ENCODE measurements around the gene SPINT4. TPM values are rescaled to one million over a fixed set of nuclear protein-coding genes. Genes with fewer than 3 reads are reported as not detected.
"Not testable (repeated sequence)": the region's sequence is repeated elsewhere in the genome, so short reads cannot be mapped to it uniquely, and the experiment has no call there.

The SPINT4 gene
- total RNA-seq (not detected), polyA plus RNA-seq (ENCODE audit: insufficient read length in 2 of 2) (not detected)
- long read RNA-seq, donor 1: 0 reads
- long read RNA-seq, donor 2: 0 reads
- long read RNA-seq, donor 3: 0 reads
- long read RNA-seq, donor 4: 0 reads

DNA sequence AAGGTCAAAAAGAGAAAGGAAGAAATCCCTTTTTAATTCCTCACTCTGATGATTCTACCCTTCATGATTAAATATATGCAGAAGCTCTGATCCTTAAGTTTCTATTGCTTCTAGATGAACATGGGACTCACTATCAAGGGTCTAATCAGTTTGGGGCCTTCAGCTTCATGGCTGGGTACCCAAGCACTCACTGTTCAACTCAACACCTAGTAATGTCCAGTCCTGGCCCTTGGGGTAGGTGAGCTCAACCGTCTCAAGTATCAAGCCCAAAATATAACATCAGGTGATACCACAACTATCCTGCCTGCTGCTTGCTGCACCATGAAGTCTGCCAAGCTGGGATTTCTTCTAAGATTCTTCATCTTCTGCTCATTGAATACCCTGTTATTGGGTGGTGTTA is at the start of gene SPINT4:
Gene SPINT4 (plus strand): TSS at position 301 of the 400 bp plus-strand sequence. CDS start 21 bp downstream, at position 322.
- no CpG with 5 or more reads among the region's 1 CpG for WGBS (ENCODE audit: insufficient coverage)
- Histone ChIP-seq H3K27ac (ENCODE audit: low read depth, low read length) (no peak within 1 kb of the TSS), H3K9me3 (ENCODE audit: control insufficient read depth, insufficient read depth, low read length) (no peaks in the 10 kb centered on the region), H3K4me1 (ENCODE audit: control insufficient read depth, insufficient read depth, low read length) (no peaks in the 10 kb centered on the region), H3K27me3 (ENCODE audit: control insufficient read depth, insufficient read depth, low read length) (no peaks in the 10 kb centered on the region), H3K4me3 (ENCODE audit: low read depth, low read length) (no peak within 1 kb of the TSS), H3K36me3 (ENCODE audit: control insufficient read depth, insufficient read depth, low read length) (no peaks in the 10 kb centered on the region)
- DNase-seq (ENCODE audit: low read depth in 4 of 6, low spot score in 6 of 6): no peak

- H3K27me3 ChIP-seq (ENCODE audit: control insufficient read depth, insufficient read depth, low read length): no peaks in the 10 kb centered on the region
- DNase-seq (ENCODE audit: low read depth in 4 of 6, low spot score in 6 of 6): no peak
- H3K4me3 ChIP-seq (ENCODE audit: low read depth, low read length): no peak overlapping the region
- no peaks in the 10 kb centered on the region for H3K36me3 ChIP-seq (ENCODE audit: control insufficient read depth, insufficient read depth, low read length)
- no peaks in the 10 kb centered on the region for H3K4me1 ChIP-seq (ENCODE audit: control insufficient read depth, insufficient read depth, low read length)
- H3K27ac ChIP-seq (ENCODE audit: low read depth, low read length): no peak overlapping the region
- H3K9me3 ChIP-seq (ENCODE audit: control insufficient read depth, insufficient read depth, low read length): no peaks in the 10 kb centered on the region
These were observed 49.4 kb upstream of the SPINT4 start for GRCh38 chr20:45672765-45673164.

DNA sequence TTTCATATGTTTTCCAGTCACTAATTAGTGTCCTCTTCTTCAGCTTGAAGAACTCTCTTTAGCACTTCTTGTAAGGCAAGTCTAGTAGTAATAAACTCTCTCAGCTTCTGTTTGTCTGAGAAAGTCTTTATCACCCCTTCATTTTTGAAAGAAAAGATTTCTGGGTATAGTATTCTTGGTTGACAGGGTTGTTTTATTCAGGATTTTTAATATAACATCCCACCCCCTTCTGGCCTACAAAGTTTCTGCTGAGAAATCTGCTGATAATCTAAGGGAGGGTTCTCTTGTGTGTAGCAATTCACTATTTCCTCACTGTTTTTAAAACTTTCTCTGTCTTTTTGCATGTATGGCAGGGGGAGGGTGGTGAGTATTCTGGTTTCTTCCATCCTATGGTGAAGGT is 42.5 kb upstream of the SPINT4 start:
- no peak for DNase-seq (ENCODE audit: low read depth in 4 of 6, low spot score in 6 of 6)
- H3K4me1 ChIP-seq (ENCODE audit: control insufficient read depth, insufficient read depth, low read length): no peaks in the 10 kb centered on the region
- H3K27ac ChIP-seq (ENCODE audit: low read depth, low read length): no peak overlapping the region
- H3K9me3 ChIP-seq (ENCODE audit: control insufficient read depth, insufficient read depth, low read length): no peaks in the 10 kb centered on the region
- no peaks in the 10 kb centered on the region for H3K27me3 ChIP-seq (ENCODE audit: control insufficient read depth, insufficient read depth, low read length)
- H3K36me3 ChIP-seq (ENCODE audit: control insufficient read depth, insufficient read depth, low read length): no peaks in the 10 kb centered on the region
- no peak overlapping the region for H3K4me3 ChIP-seq (ENCODE audit: low read depth, low read length)

DNA sequence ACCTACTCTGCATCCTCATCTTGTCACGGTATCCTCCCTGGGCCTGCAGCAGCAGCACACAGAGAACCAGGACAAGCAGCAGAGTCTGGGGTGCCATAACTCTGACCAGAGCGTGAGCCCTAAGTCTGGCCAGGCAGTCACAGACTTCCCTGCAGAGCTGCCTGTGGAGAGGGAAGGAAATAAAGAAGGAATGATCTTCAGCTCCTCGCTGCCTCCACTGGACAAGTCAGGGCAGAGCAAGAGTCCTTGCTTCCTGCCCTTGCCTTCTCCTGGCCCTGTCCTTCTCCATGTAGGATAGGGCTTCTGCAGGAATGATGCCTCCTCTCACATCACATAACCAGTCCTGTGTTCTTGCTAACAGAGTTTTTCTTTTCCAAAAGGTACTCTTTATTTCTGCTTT is 36.3 kb upstream of the SPINT4 start:
- no peak for DNase-seq (ENCODE audit: low read depth in 4 of 6, low spot score in 6 of 6)

DNA sequence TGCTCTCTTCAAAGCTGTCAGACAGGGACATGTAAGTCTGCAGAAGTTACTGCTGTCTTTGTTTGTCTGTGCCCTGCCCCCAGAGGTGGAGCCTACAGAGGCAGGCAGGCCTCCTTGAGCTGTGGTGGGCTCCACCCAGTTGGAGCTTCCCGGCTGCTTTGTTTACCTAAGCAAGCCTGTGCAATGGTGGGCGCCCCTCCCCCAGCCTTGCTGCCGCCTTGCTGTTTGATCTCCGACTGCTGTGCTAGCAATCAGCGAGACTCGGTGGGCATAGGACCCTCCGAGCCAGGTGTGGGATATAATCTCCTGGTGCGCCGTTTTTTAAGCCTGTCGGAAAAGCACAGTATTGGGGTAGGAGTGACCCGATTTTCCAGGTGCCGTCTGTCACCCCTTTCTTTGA is 28.8 kb upstream of the SPINT4 start:
- not testable (repeated sequence) for H3K9me3 ChIP-seq (ENCODE audit: control insufficient read depth, insufficient read depth, low read length); H3K4me3 ChIP-seq (ENCODE audit: low read depth, low read length); H3K27ac ChIP-seq (ENCODE audit: low read depth, low read length); H3K36me3 ChIP-seq (ENCODE audit: control insufficient read depth, insufficient read depth, low read length); H3K27me3 ChIP-seq (ENCODE audit: control insufficient read depth, insufficient read depth, low read length); H3K4me1 ChIP-seq (ENCODE audit: control insufficient read depth, insufficient read depth, low read length); DNase-seq (ENCODE audit: low read depth in 4 of 6, low spot score in 6 of 6)
- 77% methylated on average over 6 of the region's 12 CpGs for WGBS (ENCODE audit: insufficient coverage)

More for the DNA sequence above, 36.3 kb upstream of the SPINT4 start:
- Histone ChIP-seq H3K4me3 (ENCODE audit: low read depth, low read length) (no peak overlapping the region), H3K4me1 (ENCODE audit: control insufficient read depth, insufficient read depth, low read length) (no peaks in the 10 kb centered on the region), H3K27me3 (ENCODE audit: control insufficient read depth, insufficient read depth, low read length) (no peaks in the 10 kb centered on the region), H3K9me3 (ENCODE audit: control insufficient read depth, insufficient read depth, low read length) (no peaks in the 10 kb centered on the region), H3K27ac (ENCODE audit: low read depth, low read length) (no peak overlapping the region), H3K36me3 (ENCODE audit: control insufficient read depth, insufficient read depth, low read length) (no peaks in the 10 kb centered on the region)
- WGBS (ENCODE audit: insufficient coverage): 72% methylated on average over 3 of the region's 3 CpGs

GRCh38 chr20:45695496-45695895 is 26.7 kb upstream of the SPINT4 start:
- Histone ChIP-seq H3K27ac (ENCODE audit: low read depth, low read length) (no peak overlapping the region), H3K9me3 (ENCODE audit: control insufficient read depth, insufficient read depth, low read length) (no peaks in the 10 kb centered on the region), H3K36me3 (ENCODE audit: control insufficient read depth, insufficient read depth, low read length) (no peaks in the 10 kb centered on the region), H3K4me3 (ENCODE audit: low read depth, low read length) (no peak overlapping the region), H3K27me3 (ENCODE audit: control insufficient read depth, insufficient read depth, low read length) (no peaks in the 10 kb centered on the region), H3K4me1 (ENCODE audit: control insufficient read depth, insufficient read depth, low read length) (no peaks in the 10 kb centered on the region)
- no peak for DNase-seq (ENCODE audit: low read depth in 4 of 6, low spot score in 6 of 6)
- WGBS (ENCODE audit: insufficient coverage): no CpG with 5 or more reads among the region's 2 CpGs

- Histone ChIP-seq H3K36me3 (ENCODE audit: control insufficient read depth, insufficient read depth, low read length) (no peaks in the 10 kb centered on the region), H3K27me3 (ENCODE audit: control insufficient read depth, insufficient read depth, low read length) (no peaks in the 10 kb centered on the region), H3K9me3 (ENCODE audit: control insufficient read depth, insufficient read depth, low read length) (no peaks in the 10 kb centered on the region), H3K27ac (ENCODE audit: low read depth, low read length) (no peak overlapping the region), H3K4me1 (ENCODE audit: control insufficient read depth, insufficient read depth, low read length) (no peaks in the 10 kb centered on the region), H3K4me3 (ENCODE audit: low read depth, low read length) (no peak overlapping the region)
- DNase-seq (ENCODE audit: low read depth in 4 of 6, low spot score in 6 of 6): no peak
- no CpG with 5 or more reads among the region's 4 CpGs for WGBS (ENCODE audit: insufficient coverage)
These were observed 21.0 kb upstream of the SPINT4 start for GRCh38 chr20:45701104-45701503.

DNA sequence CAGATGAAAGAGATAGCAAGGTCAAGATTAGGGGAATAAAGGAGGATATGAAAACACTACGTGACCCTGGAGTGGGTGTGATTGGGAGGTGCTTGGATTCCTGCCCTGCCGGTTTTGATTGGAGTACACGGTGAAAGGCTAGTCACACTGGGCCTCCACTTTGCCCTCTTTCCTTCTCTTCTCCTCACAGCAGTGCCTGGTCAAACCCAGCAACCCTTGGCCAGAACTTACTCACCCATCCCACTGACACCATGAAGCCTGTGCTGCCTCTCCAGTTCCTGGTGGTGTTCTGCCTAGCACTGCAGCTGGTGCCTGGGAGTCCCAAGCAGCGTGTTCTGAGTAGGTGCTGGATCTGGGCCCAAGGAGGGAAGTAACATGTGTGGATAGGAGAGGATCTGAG is 20.3 kb upstream of the SPINT4 start, which contains the start of gene WFDC13:
Gene WFDC13 (plus strand): TSS at position 166 of the 400 bp plus-strand sequence. CDS start 86 bp downstream, at position 252.
- no peak for DNase-seq (ENCODE audit: low read depth in 4 of 6, low spot score in 6 of 6)

DNA sequence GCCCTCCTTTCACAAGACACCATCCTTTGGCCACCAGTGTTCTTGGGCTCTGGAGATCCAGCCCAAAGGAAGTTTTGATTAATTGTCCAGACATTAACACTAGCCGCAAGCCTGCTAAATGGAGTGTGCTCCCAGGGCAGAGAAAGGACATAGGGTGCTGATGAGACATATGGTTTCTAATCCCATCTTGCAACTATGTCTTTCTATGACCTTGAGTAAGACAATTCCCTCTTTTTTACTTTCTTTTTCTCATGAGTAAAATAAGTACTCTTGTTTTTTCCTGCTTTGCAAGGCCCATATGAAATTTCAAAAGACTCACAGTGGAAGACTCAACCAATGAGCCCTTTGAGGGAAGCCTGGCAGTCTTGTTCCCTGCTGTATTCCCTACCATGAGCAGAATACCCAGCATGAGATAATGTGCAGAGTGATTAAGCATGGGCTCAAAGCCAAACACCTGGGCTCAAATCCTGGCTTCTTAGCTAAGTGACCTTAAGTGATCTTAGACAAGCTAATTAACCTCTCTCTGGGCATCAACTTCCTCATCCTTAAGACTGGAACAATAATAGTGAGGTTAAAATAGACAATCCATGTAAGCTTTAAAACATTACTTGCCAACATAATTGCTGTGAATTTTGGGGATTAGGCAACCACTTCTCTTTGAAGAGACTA is 17.0 kb upstream of the SPINT4 start, which contains the start of gene WFDC10B:
Gene WFDC10B (minus strand): TSS at position 51 of the 669 bp plus-strand sequence. CDS start 19,027 bp downstream, outside the sequence.
- Histone ChIP-seq H3K27ac (ENCODE audit: low read depth, low read length) (no peak within 1 kb of the TSS), H3K4me1 (ENCODE audit: control insufficient read depth, insufficient read depth, low read length) (no peaks in the 10 kb centered on the region), H3K9me3 (ENCODE audit: control insufficient read depth, insufficient read depth, low read length) (no peaks in the 10 kb centered on the region), H3K36me3 (ENCODE audit: control insufficient read depth, insufficient read depth, low read length) (no peaks in the 10 kb centered on the region), H3K4me3 (ENCODE audit: low read depth, low read length) (no peak within 1 kb of the TSS), H3K27me3 (ENCODE audit: control insufficient read depth, insufficient read depth, low read length) (no peaks in the 10 kb centered on the region)
- peak in 3 of 6 donors; percentile 2 to 16 (median 12) for DNase-seq (ENCODE audit: low read depth in 4 of 6, low spot score in 6 of 6)
- WGBS (ENCODE audit: insufficient coverage): no CpG with 5 or more reads among the region's 1 CpG

More for the DNA sequence above, 20.3 kb upstream of the SPINT4 start, which contains the start of gene WFDC13:
- Histone ChIP-seq H3K4me1 (ENCODE audit: control insufficient read depth, insufficient read depth, low read length) (no peaks in the 10 kb centered on the region), H3K9me3 (ENCODE audit: control insufficient read depth, insufficient read depth, low read length) (no peaks in the 10 kb centered on the region), H3K4me3 (ENCODE audit: low read depth, low read length) (no peak within 1 kb of the TSS), H3K27me3 (ENCODE audit: control insufficient read depth, insufficient read depth, low read length) (no peaks in the 10 kb centered on the region), H3K27ac (ENCODE audit: low read depth, low read length) (no peak within 1 kb of the TSS), H3K36me3 (ENCODE audit: control insufficient read depth, insufficient read depth, low read length) (no peaks in the 10 kb centered on the region)
- 85% methylated on average over 1 of the region's 4 CpGs for WGBS (ENCODE audit: insufficient coverage)

DNA sequence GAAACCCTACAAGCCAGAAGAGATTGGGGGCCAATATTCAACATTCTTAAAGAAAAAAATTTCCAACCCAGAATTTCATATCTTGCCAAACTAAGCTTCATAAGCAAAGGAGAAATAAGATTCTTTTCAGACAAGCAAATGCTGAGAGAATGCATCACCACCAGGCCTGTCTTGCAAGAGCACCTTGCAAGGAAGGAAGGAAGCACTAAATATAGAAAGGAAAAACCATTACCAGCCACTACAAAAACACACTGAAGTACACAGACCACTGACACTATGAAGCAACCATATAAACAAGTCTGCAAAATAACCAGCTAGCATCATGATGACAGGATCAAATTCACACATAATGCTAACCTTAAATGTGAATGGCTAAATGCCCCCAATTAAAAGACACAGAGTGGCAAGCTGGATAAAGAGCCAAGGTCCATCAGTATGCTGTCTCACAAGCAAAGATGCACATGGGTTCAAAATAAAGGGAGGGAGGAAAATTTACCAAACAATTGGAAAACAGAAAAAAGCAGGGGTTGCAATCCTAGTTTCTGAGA is 5.9 kb upstream of the SPINT4 start:
- not testable (repeated sequence) for H3K4me1 ChIP-seq (ENCODE audit: control insufficient read depth, insufficient read depth, low read length); H3K27ac ChIP-seq (ENCODE audit: low read depth, low read length); H3K27me3 ChIP-seq (ENCODE audit: control insufficient read depth, insufficient read depth, low read length); H3K36me3 ChIP-seq (ENCODE audit: control insufficient read depth, insufficient read depth, low read length); DNase-seq (ENCODE audit: low read depth in 4 of 6, low spot score in 6 of 6); H3K4me3 ChIP-seq (ENCODE audit: low read depth, low read length); H3K9me3 ChIP-seq (ENCODE audit: control insufficient read depth, insufficient read depth, low read length)
